GM21515 (cell line): ENCODE measurements around the gene DDIT4.
"Not testable (repeated sequence)": the region's sequence is repeated elsewhere in the genome, so short reads cannot be mapped to it uniquely, and the experiment has no call there.

Experiments
- ATAC-seq: cut with Tn5 transposase; IDR thresholded peaks from one replicate; pipeline ENCODE4 v1.9.1; 2021; ENCODE audit not compliant: unreplicated experiment

The DDIT4 gene

GRCh38 chr10:72273410-72274212, at the start of gene DDIT4:
DDIT4 (plus strand) TSS chr10:72273924; CDS start chr10:72274217, 293 bp downstream.
- peak; percentile 80 for ATAC-seq

GRCh38 chr10:72224191-72224590, 49.5 kb upstream of the DDIT4 start:
- ATAC-seq, result not testable (repeated sequence)

- no peak for ATAC-seq
Observed at GRCh38 chr10:72226418-72227027, 47.2 kb upstream of the DDIT4 start.

GRCh38 chr10:72227826-72228225, 45.9 kb upstream of the DDIT4 start:
- no peak for ATAC-seq

- no peak for ATAC-seq
Observed at GRCh38 chr10:72228318-72228751, 45.4 kb upstream of the DDIT4 start.

- no peak for ATAC-seq
Observed at GRCh38 chr10:72229261-72230251, 44.2 kb upstream of the DDIT4 start.

- ATAC-seq, result no peak
Observed at GRCh38 chr10:72233621-72234020, 40.1 kb upstream of the DDIT4 start.

GRCh38 chr10:72234560-72235095, 39.1 kb upstream of the DDIT4 start:
- no peak for ATAC-seq

GRCh38 chr10:72235544-72236279, 38.0 kb upstream of the DDIT4 start:
- ATAC-seq, result no peak

- no peak for ATAC-seq
Observed at GRCh38 chr10:72238392-72239175, 35.1 kb upstream of the DDIT4 start.

- ATAC-seq, result no peak
Observed at GRCh38 chr10:72239409-72239808, 34.3 kb upstream of the DDIT4 start.

GRCh38 chr10:72240371-72240770, 33.4 kb upstream of the DDIT4 start:
- no peak for ATAC-seq

- no peak for ATAC-seq
Observed at GRCh38 chr10:72241691-72242252, 32.0 kb upstream of the DDIT4 start.

GRCh38 chr10:72242675-72243074, 31.0 kb upstream of the DDIT4 start:
- no peak for ATAC-seq

- ATAC-seq, result no peak
Observed at GRCh38 chr10:72243822-72244437, 29.8 kb upstream of the DDIT4 start.

GRCh38 chr10:72244573-72245038, 29.1 kb upstream of the DDIT4 start:
- no peak for ATAC-seq

GRCh38 chr10:72245949-72246525, 27.7 kb upstream of the DDIT4 start:
- no peak for ATAC-seq

- ATAC-seq, result peak; percentile 75
Observed at GRCh38 chr10:72248468-72249151, 25.1 kb upstream of the DDIT4 start.
